Measurements from ENCODE around the gene ADORA3.

GRCh38 chr1:111480674-111481073 lies 22.8 kb downstream of the ADORA3 start:
- TF ChIP-seq CTCF (IDR thresholded peaks at IDR 0.05) (no peak), POLR2A (IDR thresholded peaks at IDR 0.05) (no peak)
